ENCODE data around the gene TECR.
"Not testable (repeated sequence)": the region's sequence is repeated elsewhere in the genome, so short reads cannot be mapped to it uniquely, and the experiment has no call there.

Gene TECR

DNA sequence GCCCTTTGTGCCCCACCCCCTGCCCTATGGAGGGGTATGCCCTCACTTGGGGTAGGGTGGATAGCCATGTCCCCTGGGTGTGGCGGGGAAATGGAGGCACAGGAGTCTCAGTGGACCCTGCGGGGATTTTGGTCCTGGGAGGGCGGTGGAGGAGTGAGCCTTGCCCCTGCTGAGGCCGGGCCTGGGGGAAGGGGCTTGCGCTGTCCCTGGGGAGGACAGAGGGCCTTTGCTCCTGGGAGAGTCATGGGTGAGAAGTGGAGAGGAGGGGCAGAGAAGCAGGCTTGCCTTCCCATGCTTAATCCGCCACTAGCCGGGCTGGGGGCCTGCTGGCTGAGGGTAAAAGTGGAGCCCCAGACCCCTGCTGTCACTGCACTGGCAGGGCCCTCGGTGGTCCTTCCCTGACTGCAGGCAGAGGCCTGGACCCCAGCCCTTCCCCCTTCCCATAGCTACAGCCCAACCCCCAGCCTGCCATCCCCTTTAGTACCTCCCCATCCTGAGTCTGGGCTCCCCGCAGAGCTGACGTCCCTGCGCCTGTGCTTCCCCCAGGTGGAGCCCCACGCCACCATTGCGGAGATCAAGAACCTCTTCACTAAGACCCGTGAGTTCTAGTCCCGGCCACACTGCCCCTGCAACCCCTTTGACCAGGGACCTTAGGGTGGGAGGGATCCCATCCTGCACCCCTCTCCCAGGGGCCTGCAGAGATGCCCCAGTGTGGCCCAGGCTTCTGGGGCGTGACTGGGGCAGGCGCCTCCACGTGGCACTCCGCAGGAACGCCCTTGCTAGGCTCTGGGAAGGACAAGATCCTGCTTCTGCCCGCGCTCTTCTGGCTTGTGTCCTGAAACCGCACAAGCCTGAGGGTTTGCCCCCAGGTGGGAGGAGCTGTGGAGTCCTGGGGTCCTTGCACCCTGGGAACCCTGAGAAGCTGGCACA, 33.5 kb downstream of the TECR start:
- no peak for FAIRE-seq

DNA sequence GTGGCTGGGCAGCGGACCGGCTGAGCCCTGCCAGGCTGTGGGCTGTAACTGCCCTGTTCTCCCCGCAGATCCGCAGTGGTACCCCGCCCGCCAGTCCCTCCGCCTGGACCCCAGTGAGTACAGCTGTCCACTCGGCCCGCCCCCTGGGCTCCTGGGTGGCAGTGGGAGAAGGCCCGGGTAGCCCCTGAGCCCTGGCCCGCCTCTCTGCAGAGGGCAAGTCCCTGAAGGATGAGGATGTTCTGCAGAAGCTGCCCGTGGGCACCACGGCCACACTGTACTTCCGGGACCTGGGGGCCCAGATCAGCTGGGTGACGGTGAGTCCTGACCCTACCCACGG, 34.2 kb downstream of the TECR start:
- FAIRE-seq: no peak

DNA sequence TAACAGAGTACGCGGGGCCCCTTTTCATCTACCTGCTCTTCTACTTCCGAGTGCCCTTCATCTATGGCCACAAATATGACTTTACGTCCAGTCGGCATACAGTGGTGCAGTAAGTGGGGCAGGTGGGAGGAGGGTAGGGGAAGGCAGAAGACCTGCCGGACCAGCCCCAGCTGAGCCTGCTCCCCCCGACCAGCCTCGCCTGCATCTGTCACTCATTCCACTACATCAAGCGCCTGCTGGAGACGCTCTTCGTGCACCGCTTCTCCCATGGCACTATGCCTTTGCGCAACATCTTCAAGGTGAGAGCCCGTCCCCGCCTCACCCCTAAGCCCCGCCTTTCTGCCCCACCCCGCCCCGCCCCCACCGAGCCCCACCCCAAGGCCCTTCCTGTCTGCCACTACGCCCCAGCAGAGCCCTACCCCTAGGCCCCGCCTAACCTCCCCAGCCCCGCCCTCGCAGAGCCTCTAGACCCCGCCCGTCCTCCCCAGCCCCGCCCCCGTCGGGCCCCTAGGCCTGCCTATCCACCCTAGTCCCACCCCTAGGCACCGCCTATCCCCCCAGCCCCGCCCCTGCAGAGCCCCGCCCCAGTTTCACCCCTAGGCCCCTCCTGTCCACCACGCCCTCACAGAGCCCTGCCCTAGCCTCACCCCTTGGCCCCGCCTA, 34.7 kb downstream of the TECR start:
- no peak for FAIRE-seq

DNA sequence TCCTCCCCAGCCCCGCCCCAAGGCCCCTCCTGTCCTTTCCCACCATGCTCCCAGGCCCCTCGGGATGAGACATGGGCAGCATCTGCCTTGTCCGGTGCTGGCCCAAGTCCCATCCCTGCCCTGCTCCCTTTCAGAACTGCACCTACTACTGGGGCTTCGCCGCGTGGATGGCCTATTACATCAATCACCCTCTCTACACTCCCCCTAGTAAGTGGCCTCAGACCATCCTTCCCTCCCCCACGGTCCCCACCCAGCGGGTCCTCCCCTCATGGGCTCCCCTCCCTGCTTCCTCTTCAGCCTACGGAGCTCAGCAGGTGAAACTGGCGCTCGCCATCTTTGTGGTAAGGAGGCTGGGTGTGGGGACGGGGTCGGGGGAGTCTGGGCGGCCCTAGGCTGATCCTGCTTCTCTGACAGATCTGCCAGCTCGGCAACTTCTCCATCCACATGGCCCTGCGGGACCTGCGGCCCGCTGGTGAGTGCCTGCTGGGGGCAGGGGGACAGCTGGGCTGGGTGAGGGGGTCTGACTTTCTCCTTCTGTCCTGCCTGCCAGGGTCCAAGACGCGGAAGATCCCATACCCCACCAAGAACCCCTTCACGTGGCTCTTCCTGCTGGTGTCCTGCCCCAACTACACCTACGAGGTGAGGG, 35.4 kb downstream of the TECR start:
- not testable (repeated sequence) for FAIRE-seq

DNA sequence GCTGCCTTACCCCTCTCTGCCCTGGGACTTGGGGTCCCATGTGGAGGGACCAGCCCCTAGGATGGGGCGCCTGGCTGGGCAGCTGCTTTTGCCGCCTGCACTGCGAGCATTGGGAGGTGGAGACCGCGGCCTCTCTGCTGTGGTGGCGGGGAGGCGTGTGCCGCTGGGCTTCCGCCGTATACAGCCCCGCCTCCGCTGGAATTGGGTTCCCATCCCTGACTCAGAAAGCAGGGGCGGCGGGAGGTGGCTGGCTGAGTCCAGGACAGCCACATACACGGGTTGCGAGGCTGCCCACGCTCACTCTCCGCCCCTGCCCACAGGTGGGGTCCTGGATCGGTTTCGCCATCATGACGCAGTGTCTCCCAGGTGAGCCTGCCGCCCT, 35.9 kb downstream of the TECR start:
- FAIRE-seq: no peak

DNA sequence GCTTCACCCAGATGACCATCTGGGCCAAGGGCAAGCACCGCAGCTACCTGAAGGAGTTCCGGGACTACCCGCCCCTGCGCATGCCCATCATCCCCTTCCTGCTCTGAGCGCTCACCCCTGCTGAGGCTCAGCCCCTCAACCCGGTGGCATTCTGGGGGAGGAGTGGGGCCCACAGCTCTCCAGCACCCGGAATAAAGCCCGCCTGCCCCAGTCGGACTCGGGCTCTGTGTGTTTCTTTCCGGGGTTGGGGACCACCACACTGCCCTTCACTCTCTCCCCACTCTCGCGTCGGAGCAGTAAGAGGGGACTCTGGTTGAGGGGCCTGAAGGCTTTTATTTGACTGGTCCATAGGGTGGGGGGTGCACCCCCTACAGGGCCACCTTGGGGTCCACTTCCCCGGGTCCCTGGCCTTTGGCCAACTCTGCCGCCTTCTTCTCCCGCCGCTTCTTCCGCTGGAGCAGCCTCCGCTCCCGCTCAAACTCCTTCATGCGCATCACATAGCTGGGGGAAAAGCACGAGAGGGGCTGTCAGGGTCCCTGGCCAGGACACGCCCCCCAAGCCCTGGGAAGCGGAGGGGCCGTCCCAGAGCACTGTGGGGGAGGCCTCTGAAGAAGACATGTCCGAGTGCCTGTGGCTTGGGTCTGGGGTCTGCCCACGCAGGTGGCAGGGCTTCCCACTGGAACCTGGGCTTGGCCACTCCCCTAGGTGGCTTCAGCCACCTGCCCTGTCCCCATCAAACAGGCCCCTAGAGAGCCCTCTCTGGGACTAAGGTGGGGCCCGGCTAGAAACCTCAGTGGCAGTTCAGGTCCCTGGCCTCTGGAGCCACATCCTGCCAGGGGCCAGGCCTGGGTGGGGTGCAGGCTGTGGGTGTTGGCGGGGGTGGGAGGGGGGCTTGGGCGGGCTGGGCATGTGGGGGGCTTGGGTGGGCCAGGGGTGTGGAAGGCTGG, 36.6 kb downstream of the TECR start:
- FAIRE-seq: no peak

DNA sequence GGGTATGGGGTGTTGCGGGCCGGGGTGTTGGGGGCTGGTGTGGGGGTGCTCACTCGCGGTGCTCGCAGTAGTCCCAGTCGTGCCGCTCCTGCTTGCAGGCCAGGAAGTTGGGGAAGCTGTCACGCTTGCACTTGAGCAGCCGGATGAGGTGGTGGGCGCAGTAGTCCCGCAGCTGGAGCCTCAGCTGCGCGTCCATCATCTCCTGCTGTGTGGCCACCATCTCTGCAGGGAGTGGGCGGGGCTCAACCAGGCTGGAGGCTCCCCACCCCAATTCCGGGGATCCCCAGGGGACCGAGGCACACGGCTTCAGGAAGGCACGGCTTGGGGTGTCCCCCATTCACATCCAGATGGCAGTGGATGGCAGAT, 37.3 kb downstream of the TECR start:
- FAIRE-seq: no peak

DNA sequence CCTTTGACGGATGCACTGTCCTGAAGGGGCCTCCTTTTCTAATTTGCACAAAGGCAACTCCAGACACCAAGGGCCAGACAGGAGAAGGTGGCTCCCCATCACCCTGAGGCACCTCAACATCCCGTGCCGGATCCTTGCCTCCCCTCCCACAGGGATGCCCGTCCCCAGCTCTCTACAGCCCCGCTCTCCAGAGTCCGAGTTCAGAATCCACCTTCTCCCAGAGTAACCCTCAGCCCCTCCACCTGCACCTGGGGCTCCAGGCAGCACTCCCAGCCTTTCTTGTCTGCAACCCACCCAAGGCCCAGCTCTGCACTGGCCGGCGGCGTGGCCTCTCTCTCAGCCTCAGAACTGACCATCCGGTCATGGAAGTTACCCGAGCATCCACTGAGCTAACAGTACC, 37.7 kb downstream of the TECR start:
- no peak for FAIRE-seq

DNA sequence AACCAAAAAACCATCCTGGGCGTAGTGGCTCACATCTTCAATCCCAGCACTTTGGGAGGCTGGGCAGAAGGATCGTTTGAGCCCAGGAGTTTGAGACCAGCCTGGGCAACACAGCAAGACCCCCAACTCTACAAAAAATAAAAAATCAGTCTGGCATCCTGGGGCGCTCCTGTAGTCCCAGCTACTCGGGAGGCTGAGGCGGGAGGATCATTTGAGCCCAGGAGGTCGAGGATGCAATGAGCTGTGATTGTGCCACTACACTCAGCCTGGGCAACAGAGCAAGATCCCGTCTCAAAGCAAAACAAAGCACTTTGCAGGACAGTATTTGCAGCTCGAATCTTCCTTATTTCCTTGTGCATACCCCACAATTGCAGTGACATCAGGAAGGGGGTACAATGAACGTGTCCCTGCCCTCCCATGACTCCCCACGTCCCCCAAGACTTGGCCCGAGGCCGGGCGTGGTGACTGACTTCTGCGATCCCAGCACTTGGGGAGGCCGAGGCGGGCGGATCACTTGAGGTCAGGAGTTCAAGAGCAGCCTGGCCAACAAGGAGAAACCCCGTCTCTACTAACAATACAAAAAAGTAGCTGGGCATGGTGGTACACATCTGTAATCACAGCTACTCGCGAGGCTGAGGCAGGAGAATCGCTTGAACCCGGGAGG, 41.6 kb downstream of the TECR start:
- no peak for FAIRE-seq

DNA sequence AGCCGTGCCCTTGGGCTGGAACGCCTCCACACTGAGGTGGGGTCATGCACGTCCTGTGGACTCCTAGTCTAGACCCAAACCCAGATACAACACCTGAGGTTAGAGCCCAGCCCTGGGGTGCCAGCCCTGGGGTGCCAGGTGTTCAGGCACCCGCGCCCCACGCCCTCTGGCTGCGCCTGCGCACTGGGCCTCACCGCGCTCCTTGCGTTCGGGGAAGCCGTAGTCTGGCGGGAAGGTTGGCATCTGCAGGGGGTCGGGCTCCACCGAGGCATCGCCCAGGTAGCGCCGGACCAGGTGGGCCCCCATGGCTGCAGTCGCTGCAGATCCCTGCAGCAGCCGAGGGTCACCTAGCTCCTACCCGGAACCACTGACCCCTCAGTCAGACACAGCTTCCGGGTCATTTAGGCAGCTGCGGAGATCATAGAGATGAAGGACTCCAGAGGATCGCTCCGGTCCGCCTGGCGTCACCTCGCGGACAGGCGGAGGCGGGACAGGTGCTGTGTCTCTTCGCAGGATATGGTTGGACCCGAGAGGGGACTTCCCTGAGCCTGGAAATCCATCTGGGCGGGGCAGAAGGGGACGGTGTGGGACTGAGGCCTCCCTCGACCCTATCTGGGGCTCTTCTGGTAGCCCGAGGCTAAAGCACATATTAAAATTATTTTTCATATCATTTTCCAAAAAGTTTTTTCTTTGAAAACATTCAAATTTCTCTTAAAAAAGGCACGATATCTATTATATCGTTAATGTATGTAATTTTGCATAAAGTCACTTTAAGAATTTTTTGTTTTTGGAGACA, 42.5 kb downstream of the TECR start, which contains the start of gene NDUFB7:
NDUFB7 (minus strand) TSS at position 372 of the 796 bp plus-strand sequence; CDS start at position 306, 66 bp downstream.
- FAIRE-seq: peak; percentile 75

DNA sequence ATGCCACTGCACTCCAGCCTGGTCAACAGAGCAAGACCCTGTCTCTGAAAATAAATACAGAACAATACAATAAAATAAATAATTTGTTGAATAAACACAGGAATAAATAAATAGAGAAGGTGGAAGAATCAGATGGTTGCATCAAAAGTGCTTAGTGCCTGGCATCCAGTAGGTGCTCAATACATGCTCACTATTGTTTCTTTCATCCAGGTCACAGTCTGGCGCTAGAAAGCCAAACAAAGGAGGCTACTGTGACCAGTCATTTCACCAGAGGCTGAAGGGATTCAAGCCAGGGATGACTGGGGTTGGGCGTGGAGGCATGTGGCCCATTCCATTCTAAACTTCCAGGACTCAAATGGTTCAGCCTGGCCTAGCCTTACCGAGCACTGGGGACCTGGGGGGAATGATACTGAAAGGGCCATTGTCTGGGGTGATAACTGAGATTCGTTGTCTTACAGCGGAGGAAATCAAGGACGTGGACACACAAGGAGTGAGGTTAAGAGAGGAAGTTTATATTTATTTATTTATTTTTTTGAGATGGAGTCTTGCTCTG, 46.1 kb downstream of the TECR start:
- no peak for FAIRE-seq

DNA sequence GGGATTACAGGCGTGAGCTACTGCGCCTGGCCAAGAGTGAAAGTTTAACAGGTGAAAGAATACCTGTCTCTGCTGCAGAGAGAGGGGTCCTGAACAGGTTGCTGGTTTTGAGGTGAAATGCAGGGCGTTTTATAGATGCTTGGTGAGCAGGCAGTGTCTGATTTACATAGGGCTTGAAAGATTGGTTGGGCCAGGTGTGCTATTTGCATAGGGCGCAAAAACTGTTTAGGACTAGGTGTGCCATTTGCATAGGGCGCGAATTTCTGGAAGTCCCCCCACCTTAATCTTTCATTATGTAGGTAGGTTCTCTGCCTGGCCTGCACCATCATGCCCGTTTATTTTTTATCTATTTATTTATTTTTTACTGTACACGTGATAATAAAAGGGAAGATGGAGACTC, 47.0 kb downstream of the TECR start:
- FAIRE-seq: no peak

DNA sequence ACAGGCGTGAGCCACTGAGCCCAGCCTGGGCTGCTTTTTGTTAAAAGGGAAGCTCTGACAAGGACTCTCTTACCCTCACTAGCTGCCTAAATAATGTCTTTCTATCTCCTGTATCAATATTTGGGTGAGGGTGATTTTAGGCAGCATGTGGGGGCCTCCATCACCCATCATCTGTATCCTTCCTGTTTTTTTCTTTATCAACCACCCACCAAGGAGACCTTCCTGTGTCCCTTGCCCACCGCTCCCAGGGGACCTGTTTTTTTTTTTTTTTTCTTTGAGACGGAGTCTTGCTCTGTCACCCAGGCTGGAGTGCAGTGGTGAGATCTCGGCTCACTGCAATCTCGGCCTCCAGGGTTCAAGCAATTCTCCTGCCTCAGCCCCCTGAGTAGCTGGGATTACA, 47.9 kb downstream of the TECR start:
- no peak for FAIRE-seq

DNA sequence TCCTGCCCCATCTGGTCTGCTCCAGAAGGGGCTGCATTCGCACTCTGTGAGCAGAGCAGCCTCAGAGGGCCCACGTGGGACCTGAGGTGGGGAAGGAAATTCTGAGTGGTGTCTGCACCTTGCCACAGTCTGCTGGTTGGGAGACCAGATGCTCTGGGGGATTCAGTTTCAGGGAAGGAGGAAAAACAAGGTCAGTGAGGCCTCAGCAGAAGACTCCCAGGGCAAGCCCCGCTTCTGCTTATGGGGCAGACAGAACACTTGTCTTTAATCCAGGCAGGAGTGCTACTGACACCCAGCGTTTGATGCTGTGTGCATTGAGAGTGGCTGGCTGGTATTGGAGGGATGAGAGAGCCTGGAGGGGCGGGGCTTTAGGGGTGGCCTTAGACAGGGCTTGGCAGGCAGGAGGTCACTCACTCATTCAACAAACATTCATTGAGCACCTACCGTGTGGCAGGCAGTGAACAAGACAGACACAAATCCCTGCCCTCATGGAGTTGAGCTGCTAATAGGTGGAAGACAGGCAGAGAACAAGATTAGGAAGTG, 48.6 kb downstream of the TECR start:
- FAIRE-seq: no peak

DNA sequence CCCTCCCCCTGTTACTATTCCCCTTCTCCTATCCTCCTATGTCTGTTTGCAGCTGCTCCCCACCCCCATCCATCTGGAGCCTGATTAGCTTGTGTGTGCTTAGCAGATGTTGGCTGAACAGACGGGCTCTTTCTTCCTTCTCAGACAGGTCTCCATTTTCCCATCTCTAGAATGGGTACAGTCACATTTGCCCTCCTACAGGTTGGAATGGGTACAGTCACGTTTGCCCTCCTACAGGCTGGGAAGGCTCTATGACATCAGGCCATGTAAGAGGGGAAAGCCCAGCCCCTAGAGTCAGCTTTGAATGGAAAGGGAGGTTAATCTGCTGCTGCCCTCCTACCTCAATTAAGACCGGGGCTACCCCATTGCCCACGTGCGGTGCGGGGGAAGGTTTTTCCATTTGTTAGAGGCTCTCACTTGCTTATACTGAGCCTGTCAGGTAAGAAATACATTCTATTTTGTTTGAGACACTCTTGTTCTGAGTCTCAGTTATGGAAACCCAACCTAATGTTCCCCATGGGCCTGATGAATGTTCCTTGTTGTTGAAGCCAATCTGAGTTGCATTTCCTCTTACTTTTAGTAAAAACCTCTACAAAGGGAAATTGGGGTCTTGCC, 51.3 kb downstream of the TECR start:
- no peak for FAIRE-seq

DNA sequence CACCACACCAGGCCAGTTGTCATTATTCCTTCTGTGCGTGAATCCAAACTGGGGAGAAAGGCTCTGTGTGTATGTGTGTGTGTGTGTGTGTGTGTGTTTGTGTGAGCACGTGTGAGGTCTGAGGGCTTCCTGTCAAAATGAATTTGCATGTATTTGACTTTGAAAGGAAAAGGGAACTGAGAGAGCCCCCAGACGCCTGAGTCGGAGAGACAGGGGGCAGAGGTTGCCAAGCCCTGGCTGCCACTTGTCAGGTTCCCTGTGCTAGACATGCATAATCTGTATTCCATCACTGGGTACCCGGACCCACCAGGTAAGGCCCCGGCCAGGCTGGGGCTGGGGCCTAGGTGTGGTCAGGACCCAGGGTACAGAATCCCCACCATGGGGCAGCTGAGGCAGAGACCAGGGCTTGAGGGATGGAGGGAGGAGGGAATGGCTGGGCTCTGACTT, 53.5 kb downstream of the TECR start, which contains the start of gene CLEC17A:
CLEC17A (plus strand) TSS at position 191 of the 447 bp plus-strand sequence; CDS start at position 268, 77 bp downstream.
- FAIRE-seq: no peak

DNA sequence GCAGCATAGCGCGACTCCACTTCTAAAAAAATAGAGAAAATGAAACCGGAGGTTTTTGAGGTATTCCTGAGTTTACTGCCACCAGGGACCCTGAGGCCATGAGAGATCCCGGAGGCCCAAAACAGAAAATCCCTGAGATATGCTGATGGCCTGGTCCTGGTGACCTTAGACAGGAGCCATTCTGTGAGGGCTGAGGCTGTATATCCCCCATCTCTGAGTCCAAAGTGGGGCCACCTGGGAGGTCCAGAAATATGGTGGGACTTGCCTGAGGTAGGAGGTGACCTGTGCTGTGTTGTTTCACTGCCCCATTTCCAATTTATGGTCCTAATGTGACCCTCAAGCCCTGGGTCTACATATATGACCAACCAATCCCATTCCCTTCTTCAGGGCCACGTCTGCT, 55.0 kb downstream of the TECR start:
- FAIRE-seq: not testable (repeated sequence)

DNA sequence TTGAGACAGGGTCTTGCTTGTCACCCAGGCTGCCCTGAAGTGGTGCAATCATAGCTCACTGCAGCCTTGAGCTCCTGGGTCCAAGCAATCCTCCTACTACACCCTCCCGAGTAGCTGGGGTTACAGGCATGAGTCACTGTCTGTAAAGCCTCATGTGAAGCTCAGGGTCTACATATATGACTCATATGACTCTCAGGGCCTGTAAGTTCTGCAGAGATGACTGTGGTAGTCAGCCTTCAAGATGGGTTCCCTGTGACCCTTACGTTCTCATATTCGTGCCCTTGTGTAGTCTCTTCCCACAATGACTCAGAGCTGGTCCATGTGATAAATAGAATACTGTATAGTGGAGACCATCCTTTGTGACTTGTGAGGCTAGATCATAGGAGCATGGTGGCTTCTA, 55.8 kb downstream of the TECR start:
- FAIRE-seq: not testable (repeated sequence)

DNA sequence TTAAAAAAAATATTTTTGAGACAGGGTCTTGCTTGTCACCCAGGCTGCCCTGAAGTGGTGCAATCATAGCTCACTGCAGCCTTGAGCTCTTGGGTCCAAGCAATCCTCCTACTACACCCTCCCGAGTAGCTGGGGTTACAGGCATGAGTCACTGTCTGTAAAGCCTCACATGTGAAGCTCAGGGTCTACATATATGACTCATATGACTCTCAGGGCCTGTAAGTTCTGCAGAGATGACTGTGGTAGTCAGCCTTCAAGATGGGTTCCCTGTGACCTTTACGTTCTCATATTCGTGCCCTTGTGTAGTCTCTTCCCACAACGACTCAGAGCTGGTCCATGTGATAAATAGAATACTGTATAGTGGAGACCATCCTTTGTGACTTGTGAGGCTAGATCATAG, 60.0 kb downstream of the TECR start:
- not testable (repeated sequence) for FAIRE-seq

DNA sequence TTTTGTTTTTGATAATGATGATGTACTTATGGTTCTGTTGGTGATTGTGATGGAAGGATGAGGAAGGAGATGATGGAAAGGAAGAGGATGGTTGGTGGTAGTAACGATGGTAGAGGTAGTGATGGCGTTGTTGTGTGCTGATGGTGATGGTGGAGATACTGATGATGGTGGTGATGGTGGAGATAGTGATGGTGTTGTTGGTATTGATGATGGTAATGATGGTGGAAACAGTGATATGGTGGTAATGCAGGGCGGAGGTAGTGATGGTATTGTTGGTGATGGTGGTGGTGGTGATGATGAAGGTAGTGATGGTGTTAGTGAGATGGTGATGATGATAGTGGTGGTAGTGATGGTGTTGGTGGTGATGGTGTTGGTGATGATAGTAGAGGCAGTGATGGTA, 66.2 kb downstream of the TECR start:
- no peak for FAIRE-seq

All from G401.6 (cell line).